Measurements from ENCODE around the gene S100A6.
"Not testable (repeated sequence)": the region's sequence is repeated elsewhere in the genome, so short reads cannot be mapped to it uniquely, and the experiment has no call there.

DNA sequence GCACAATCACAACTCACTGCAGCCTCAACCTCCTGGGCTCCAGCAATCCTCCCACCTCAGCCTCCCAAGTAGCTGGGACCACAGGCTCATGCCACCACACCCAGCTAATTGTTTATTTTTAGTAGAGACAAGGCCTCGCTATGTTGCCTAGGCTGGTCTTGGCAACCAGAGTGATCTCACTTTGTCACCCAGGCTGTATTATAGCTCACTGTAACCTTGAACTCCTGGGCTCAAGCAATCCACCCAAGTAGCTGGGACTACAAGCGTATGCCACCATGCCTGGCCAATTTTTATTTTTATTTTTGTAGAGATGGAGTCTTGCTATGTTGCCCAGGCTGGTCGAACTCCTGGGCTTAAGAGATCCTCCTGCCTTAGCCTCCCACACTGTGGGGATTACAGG is 26.2 kb upstream of the S100A6 start:
- TF ChIP-seq, protein P1, sequence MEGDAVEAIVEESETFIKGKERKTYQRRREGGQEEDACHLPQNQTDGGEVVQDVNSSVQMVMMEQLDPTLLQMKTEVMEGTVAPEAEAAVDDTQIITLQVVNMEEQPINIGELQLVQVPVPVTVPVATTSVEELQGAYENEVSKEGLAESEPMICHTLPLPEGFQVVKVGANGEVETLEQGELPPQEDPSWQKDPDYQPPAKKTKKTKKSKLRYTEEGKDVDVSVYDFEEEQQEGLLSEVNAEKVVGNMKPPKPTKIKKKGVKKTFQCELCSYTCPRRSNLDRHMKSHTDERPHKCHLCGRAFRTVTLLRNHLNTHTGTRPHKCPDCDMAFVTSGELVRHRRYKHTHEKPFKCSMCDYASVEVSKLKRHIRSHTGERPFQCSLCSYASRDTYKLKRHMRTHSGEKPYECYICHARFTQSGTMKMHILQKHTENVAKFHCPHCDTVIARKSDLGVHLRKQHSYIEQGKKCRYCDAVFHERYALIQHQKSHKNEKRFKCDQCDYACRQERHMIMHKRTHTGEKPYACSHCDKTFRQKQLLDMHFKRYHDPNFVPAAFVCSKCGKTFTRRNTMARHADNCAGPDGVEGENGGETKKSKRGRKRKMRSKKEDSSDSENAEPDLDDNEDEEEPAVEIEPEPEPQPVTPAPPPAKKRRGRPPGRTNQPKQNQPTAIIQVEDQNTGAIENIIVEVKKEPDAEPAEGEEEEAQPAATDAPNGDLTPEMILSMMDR (IDR thresholded peaks at IDR 0.05; ENCODE audit: borderline replicate concordance, extremely low read depth, low read length, poor library complexity, severe bottlenecking), result not testable (repeated sequence)
- TF ChIP-seq EZH2 (IDR thresholded peaks at IDR 0.05; ENCODE audit: borderline replicate concordance, low read depth, low read length, severe bottlenecking), result not testable (repeated sequence)

Measured in DND-41 (cell line).